ENCODE data around the gene DHPS. TPM values are rescaled to one million over a fixed set of nuclear protein-coding genes. Genes with fewer than 3 reads are reported as not detected.
A peak's percentile ranks its signal among the peaks of the same experiment; 100 is the strongest.

DHPS gene
- total RNA-seq (2016; rRNA removed; fragmentation: Illumina TruSeq; extraction: Trizol) (34.8 and 43.3 TPM in 2 replicates), polyA plus RNA-seq (2011; rRNA removed) (84.3 and 84.6 TPM in 2 replicates), polyA minus RNA-seq (2011; rRNA and poly(A)+ RNA removed; ENCODE audit: low replicate concordance) (80.2 and 94.5 TPM in 2 replicates), Bru-seq, nascent RNA (percentile 74 among the genes with signal in this experiment), BruChase-seq, experiment 1, labeled RNA remaining after a 6-hour chase (percentile 91 among the genes with signal in this experiment), BruChase-seq, experiment 2, labeled RNA remaining after a 2-hour chase (percentile 86 among the genes with signal in this experiment)
- 18.6 and 20.2 TPM in 2 replicates for total RNA-seq (2016; cell fraction: cytosol; rRNA removed; fragmentation: Illumina TruSeq; extraction: Trizol; ENCODE audit: low read depth)
- 36.3 and 41.9 TPM in 2 replicates for total RNA-seq (2016; cell fraction: insoluble cytoplasmic fraction; rRNA removed; fragmentation: Illumina TruSeq; extraction: Trizol)
- total RNA-seq (2016; cell fraction: membrane; rRNA removed; fragmentation: Illumina TruSeq; extraction: Trizol), result 18.6 and 23.3 TPM in 2 replicates
- total RNA-seq (2016; cell fraction: nucleus; rRNA removed; fragmentation: Illumina TruSeq; extraction: Trizol), result 44.1 and 48.8 TPM in 2 replicates
- polyA plus RNA-seq (2011; cell fraction: cytosol; rRNA removed), result 70.3 and 86.4 TPM in 2 replicates
- polyA plus RNA-seq (2011; cell fraction: nucleus; rRNA removed), result 180 and 198 TPM in 2 replicates
- polyA plus RNA-seq (2012), result 54.1 and 72.2 TPM in 2 replicates
- polyA plus RNA-seq (2016; cell fraction: cytosol; fragmentation: Illumina TruSeq; extraction: Trizol; ENCODE audit: low read depth), result 12.2 and 12.4 TPM in 2 replicates
- polyA plus RNA-seq (2016; cell fraction: insoluble cytoplasmic fraction; fragmentation: Illumina TruSeq; extraction: Trizol; ENCODE audit: low read depth), result 34.0 and 35.3 TPM in 2 replicates
- 12.8 and 13.6 TPM in 2 replicates for polyA plus RNA-seq (2016; cell fraction: membrane; fragmentation: Illumina TruSeq; extraction: Trizol; ENCODE audit: low read depth)
- 90.1 and 103 TPM in 2 replicates for polyA plus RNA-seq (2016; cell fraction: nucleus; fragmentation: Illumina TruSeq; extraction: Trizol; ENCODE audit: insufficient read depth, low read depth)
- 27.8 and 30.4 TPM in 2 replicates for polyA minus RNA-seq (2011; cell fraction: cytosol; rRNA and poly(A)+ RNA removed)
- polyA minus RNA-seq (2011; cell fraction: nucleus; rRNA and poly(A)+ RNA removed), result 56.0 and 62.9 TPM in 2 replicates
- long read RNA-seq, experiment 1, transcript DHPS-201 (9 exons, 1,363 nt), result major isoform, 49 of 71 reads
- long read RNA-seq, experiment 1, transcript DHPS-221 (8 exons, 1,176 nt), result minor isoform, 7 of 71 reads
- long read RNA-seq, experiment 1, partial matches to known transcripts, result 3 of 71 reads
- long read RNA-seq, experiment 1, other reads (novel, unspliced or antisense), result 8 of 71 reads
- long read RNA-seq, experiment 2, transcript DHPS-201 (9 exons, 1,363 nt), result major isoform, 60 of 87 reads
- long read RNA-seq, experiment 2, transcript DHPS-221 (8 exons, 1,176 nt), result minor isoform, 7 of 87 reads
- long read RNA-seq, experiment 2, partial matches to known transcripts, result 7 of 87 reads
- long read RNA-seq, experiment 2, other reads (novel, unspliced or antisense), result 12 of 87 reads

DNA sequence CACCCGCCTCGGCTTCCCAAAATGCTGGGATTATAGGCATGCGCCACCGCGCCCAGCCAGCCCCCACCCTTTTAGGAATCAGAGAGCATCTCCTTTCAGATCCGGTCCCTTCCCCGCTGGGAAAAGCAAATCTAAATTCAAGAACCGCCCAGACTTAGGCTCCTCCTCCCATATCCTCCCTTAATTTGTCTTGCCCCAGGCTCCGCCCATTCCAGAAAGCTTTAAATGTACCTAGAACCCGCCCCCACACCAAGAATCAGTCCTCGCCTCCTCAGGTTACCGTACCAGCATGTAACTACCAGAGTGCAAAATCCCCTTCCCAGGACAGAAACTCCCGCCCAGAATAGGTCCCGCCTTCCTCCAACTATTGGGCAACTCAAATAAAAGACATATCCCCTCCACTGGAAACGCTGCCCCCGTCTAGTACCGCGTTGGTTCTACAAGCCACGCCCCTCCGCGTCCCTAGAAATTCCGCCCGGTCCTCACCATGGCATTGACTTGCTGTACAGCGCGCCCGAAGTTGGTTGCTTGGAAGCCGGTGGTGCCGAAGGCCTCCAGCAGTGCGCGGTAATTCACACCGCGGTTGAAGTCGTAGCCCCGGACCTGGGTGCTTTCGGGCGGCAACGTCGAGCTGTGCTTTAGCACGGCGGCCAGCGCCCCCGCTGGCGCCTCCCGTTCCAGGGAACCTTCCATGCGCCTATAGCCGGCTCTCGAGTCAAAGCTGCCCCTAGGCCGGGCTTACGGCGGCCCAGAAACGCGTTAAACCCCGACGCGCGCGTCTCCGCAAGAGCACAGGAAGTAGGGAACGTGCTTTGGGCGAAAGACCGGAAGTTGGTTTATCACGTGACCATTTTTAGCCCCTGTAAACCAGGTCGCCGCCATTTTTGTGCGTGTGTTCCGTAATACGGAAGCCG lies at the start of gene DHPS:
Gene DHPS, minus strand, starts transcription at position 807 of the 914 bp plus-strand sequence. Its CDS starts 114 bp downstream, at position 693.
- peak; percentile 95 for DNase-seq (ENCODE audit: low spot score)
- no peaks in the 10 kb centered on the region for H4K20me1 ChIP-seq (ENCODE audit: insufficient read depth, low read length)
- H2AFZ ChIP-seq (ENCODE audit: low read length), result no peak within 1 kb of the TSS
- in situ Hi-C loops (cut with HindIII; ENCODE audit: extremely low pct_ligation_motif_present, low pct_unique_long_range_greater_than_20kb), result no loop called here
- no peaks in the 10 kb centered on the region; a peak in 1 of 5 replicates for H3K27me3 ChIP-seq (ENCODE audit: control insufficient read depth in 1 of 2, insufficient read depth in 2 of 2, low read length in 2 of 2)
- peak; percentile 85 for ATAC-seq
- CTCF ChIA-PET (ENCODE audit: low intra/inter-chr PET ratio, low total read pairs), result no interaction called here
- H3K27ac ChIP-seq (ENCODE audit: extremely low read length, insufficient read depth, low read length), result peak within 1 kb of the TSS; percentile 99
- FAIRE-seq, result peak; percentile 94
- peak within 1 kb of the TSS; percentile 76 for H3K4me2 ChIP-seq (ENCODE audit: low read depth, low read length)
- peaks cover 5% of the 10 kb centered on the region for H3K79me2 ChIP-seq (ENCODE audit: insufficient read depth, low read length)
- H3K9ac ChIP-seq (ENCODE audit: insufficient read depth, low read depth, low read length), result peak within 1 kb of the TSS; percentile 98
- intact Hi-C loops (cut with micrococcal nuclease; ENCODE audit: unreplicated experiment), result no loop called here
- POLR2A ChIA-PET, result interaction anchor here (0.7 to 2.1 kb wide), 10 partner anchors 9 to 210 kb away, joined by 3 to 13 read pairs (median 4); partner anchors contain the start of genes FBXW9, GCDH, MAN2B1 and ZNF490
- peaks cover 16 to 29% of the 10 kb centered on the region in 2 experiments for H3K36me3 ChIP-seq (replicated peaks in 1 of 2; ENCODE audit: control insufficient read depth in 1 of 2, insufficient read depth in 2 of 2, low read length in 2 of 2)
- peaks cover 16% of the 10 kb centered on the region for H3K4me1 ChIP-seq (ENCODE audit: insufficient read depth, low read length)
- peak within 1 kb of the TSS; percentile 64 to 85 (median 75) for H3K4me3 ChIP-seq (replicated peaks in 1 of 3; ENCODE audit: insufficient read depth in 1 of 3, low read depth in 2 of 3, low read length in 3 of 3)
- TSS peak; percentile 81 for BruUV-seq (replicated peaks)
- H3K9me3 ChIP-seq (ENCODE audit: low read length), result no peaks in the 10 kb centered on the region
- 2% methylated on average over 24 of the region's 68 CpGs for WGBS (ENCODE audit: low lambda C conversion rate)
- TF ChIP-seq, protein P1, sequence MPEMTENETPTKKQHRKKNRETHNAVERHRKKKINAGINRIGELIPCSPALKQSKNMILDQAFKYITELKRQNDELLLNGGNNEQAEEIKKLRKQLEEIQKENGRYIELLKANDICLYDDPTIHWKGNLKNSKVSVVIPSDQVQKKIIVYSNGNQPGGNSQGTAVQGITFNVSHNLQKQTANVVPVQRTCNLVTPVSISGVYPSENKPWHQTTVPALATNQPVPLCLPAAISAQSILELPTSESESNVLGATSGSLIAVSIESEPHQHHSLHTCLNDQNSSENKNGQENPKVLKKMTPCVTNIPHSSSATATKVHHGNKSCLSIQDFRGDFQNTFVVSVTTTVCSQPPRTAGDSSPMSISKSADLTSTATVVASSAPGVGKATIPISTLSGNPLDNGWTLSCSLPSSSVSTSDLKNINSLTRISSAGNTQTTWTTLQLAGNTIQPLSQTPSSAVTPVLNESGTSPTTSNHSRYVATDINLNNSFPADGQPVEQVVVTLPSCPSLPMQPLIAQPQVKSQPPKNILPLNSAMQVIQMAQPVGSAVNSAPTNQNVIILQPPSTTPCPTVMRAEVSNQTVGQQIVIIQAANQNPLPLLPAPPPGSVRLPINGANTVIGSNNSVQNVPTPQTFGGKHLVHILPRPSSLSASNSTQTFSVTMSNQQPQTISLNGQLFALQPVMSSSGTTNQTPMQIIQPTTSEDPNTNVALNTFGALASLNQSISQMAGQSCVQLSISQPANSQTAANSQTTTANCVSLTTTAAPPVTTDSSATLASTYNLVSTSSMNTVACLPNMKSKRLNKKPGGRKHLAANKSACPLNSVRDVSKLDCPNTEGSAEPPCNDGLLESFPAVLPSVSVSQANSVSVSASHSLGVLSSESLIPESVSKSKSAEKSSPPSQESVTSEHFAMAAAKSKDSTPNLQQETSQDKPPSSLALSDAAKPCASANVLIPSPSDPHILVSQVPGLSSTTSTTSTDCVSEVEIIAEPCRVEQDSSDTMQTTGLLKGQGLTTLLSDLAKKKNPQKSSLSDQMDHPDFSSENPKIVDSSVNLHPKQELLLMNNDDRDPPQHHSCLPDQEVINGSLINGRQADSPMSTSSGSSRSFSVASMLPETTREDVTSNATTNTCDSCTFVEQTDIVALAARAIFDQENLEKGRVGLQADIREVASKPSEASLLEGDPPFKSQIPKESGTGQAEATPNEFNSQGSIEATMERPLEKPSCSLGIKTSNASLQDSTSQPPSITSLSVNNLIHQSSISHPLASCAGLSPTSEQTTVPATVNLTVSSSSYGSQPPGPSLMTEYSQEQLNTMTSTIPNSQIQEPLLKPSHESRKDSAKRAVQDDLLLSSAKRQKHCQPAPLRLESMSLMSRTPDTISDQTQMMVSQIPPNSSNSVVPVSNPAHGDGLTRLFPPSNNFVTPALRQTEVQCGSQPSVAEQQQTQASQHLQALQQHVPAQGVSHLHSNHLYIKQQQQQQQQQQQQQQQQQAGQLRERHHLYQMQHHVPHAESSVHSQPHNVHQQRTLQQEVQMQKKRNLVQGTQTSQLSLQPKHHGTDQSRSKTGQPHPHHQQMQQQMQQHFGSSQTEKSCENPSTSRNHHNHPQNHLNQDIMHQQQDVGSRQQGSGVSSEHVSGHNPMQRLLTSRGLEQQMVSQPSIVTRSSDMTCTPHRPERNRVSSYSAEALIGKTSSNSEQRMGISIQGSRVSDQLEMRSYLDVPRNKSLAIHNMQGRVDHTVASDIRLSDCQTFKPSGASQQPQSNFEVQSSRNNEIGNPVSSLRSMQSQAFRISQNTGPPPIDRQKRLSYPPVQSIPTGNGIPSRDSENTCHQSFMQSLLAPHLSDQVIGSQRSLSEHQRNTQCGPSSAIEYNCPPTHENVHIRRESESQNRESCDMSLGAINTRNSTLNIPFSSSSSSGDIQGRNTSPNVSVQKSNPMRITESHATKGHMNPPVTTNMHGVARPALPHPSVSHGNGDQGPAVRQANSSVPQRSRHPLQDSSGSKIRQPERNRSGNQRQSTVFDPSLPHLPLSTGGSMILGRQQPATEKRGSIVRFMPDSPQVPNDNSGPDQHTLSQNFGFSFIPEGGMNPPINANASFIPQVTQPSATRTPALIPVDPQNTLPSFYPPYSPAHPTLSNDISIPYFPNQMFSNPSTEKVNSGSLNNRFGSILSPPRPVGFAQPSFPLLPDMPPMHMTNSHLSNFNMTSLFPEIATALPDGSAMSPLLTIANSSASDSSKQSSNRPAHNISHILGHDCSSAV (CRISPR knock-in tag; IDR thresholded peaks at IDR 0.05; ENCODE audit: borderline replicate concordance), result no peak
- no peak for TF ChIP-seq ZBTB21 (CRISPR knock-in tag; IDR thresholded peaks at IDR 0.05)
- no peak for TF ChIP-seq PCBP2 (optimal IDR thresholded peaks at IDR 0.05; ENCODE audit: low read depth, low read length, poor library complexity, severe bottlenecking)
- no peak for TF ChIP-seq ZSCAN20 (CRISPR knock-in tag; IDR thresholded peaks at IDR 0.05; ENCODE audit: borderline replicate concordance)
- TF ChIP-seq ATF7-NPFF (CRISPR knock-in tag; IDR thresholded peaks at IDR 0.05; ENCODE audit: low read depth), result peak; percentile 78
- 0 out of 2 replicates have a peak, but pooled peaks have one; percentile 63 for TF ChIP-seq ZNF572 (CRISPR knock-in tag; IDR thresholded peaks at IDR 0.05)
